Measurements from ENCODE around the gene STBD1. TPM values are rescaled to one million over a fixed set of nuclear protein-coding genes. Genes with fewer than 3 reads are reported as not detected.

Gene STBD1
- polyA plus RNA-seq, 2 donors, result 0.71 to 2.7 TPM

GRCh38 chr4:76301068-76301774, 5.3 kb upstream of the STBD1 start:
- H3K36me3 ChIP-seq (ENCODE audit: control insufficient read depth in 2 of 2, insufficient read depth in 2 of 2, low read length in 1 of 2), result no peaks in the 10 kb centered on the region
- H3K27me3 ChIP-seq (ENCODE audit: control insufficient read depth in 1 of 2, insufficient read depth in 2 of 2, low read length in 2 of 2), result no peaks in the 10 kb centered on the region
- WGBS, 2 donors, result 90 to 97% methylated on average over 4 of the region's 4 CpGs
- peaks cover 0 to 3% of the 10 kb centered on the region in 2 donors for H3K4me1 ChIP-seq (ENCODE audit: control insufficient read depth in 2 of 2, insufficient read depth in 2 of 2, low read length in 1 of 2)
- H3K9me3 ChIP-seq (ENCODE audit: control insufficient read depth in 2 of 2, insufficient read depth in 1 of 2, low read depth in 1 of 2, low read length in 1 of 2), result no peaks in the 10 kb centered on the region
- H3K27ac ChIP-seq (ENCODE audit: low read depth in 2 of 2, low read length in 1 of 2), result peak overlapping the region in 1 of 2 donors; percentile 19
- H3K4me3 ChIP-seq (ENCODE audit: low read depth in 1 of 2, low read length in 2 of 2), result no peak overlapping the region

GRCh38 chr4:76301775-76302162, 4.8 kb upstream of the STBD1 start:
- Histone ChIP-seq H3K36me3 (ENCODE audit: control insufficient read depth in 2 of 2, insufficient read depth in 2 of 2, low read length in 1 of 2) (no peaks in the 10 kb centered on the region), H3K27me3 (ENCODE audit: control insufficient read depth in 1 of 2, insufficient read depth in 2 of 2, low read length in 2 of 2) (no peaks in the 10 kb centered on the region), H3K27ac (ENCODE audit: low read depth in 2 of 2, low read length in 1 of 2) (peak overlapping the region in 1 of 2 donors; percentile 19), H3K4me3 (ENCODE audit: low read depth in 1 of 2, low read length in 2 of 2) (no peak overlapping the region), H3K4me1 (ENCODE audit: control insufficient read depth in 2 of 2, insufficient read depth in 2 of 2, low read length in 1 of 2) (peaks cover 0 to 3% of the 10 kb centered on the region in 2 donors), H3K9me3 (ENCODE audit: control insufficient read depth in 2 of 2, insufficient read depth in 1 of 2, low read depth in 1 of 2, low read length in 1 of 2) (no peaks in the 10 kb centered on the region)
- 53 to 82% methylated on average over 1 of the region's 1 CpG for WGBS, 2 donors

DNA sequence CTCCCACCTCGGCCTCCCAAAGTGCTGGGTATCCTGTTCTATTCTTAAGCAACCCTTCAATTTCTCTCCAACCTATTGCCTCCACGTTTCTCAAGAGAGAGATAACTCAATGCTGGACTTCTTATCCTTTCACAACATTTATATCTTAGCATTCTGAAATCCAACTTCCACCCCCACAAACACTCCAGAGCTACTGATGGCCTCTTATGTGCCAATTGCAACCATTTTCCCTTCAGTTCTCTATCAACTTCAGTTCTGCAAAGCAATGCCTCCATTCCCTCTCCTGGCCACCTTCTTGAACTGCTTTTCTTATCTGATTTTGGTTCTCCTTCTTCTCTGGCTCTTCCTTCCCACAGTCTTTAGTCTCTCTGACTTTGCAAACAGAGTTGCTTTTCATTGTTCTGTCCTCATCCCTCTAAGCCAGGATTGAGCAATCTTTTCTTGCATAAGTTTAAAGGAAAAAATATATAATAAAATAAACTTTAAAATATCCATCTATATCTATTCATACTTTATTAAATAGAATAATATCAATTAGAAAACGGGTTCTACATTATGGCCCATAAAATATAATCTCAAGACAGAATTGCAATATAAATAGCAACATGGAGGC, 3.6 kb upstream of the STBD1 start:
- Histone ChIP-seq H3K4me3 (ENCODE audit: low read depth in 1 of 2, low read length in 2 of 2) (no peak overlapping the region), H3K27ac (ENCODE audit: low read depth in 2 of 2, low read length in 1 of 2) (no peak overlapping the region), H3K9me3 (ENCODE audit: control insufficient read depth in 2 of 2, insufficient read depth in 1 of 2, low read depth in 1 of 2, low read length in 1 of 2) (no peaks in the 10 kb centered on the region), H3K36me3 (ENCODE audit: control insufficient read depth in 2 of 2, insufficient read depth in 2 of 2, low read length in 1 of 2) (no peaks in the 10 kb centered on the region), H3K4me1 (ENCODE audit: control insufficient read depth in 2 of 2, insufficient read depth in 2 of 2, low read length in 1 of 2) (peaks cover 0 to 3% of the 10 kb centered on the region in 2 donors), H3K27me3 (ENCODE audit: control insufficient read depth in 1 of 2, insufficient read depth in 2 of 2, low read length in 2 of 2) (no peaks in the 10 kb centered on the region)
- WGBS, 2 donors, result 81 to 90% methylated on average over 3 of the region's 3 CpGs

GRCh38 chr4:76305033-76305687, 1.4 kb upstream of the STBD1 start:
- no peak overlapping the region for H3K27ac ChIP-seq (ENCODE audit: low read depth in 2 of 2, low read length in 1 of 2)
- WGBS, 2 donors, result 80 to 82% methylated on average over 7 of the region's 7 CpGs
- H3K4me1 ChIP-seq (ENCODE audit: control insufficient read depth in 2 of 2, insufficient read depth in 2 of 2, low read length in 1 of 2), result peaks cover 0 to 3% of the 10 kb centered on the region in 2 donors
- H3K9me3 ChIP-seq (ENCODE audit: control insufficient read depth in 2 of 2, insufficient read depth in 1 of 2, low read depth in 1 of 2, low read length in 1 of 2), result no peaks in the 10 kb centered on the region
- H3K36me3 ChIP-seq (ENCODE audit: control insufficient read depth in 2 of 2, insufficient read depth in 2 of 2, low read length in 1 of 2), result no peaks in the 10 kb centered on the region
- H3K4me3 ChIP-seq (ENCODE audit: low read depth in 1 of 2, low read length in 2 of 2), result peak overlapping the region in 1 of 2 donors; percentile 64
- no peaks in the 10 kb centered on the region for H3K27me3 ChIP-seq (ENCODE audit: control insufficient read depth in 1 of 2, insufficient read depth in 2 of 2, low read length in 2 of 2)

- 7 to 8% methylated on average over 37 of the region's 37 CpGs for WGBS, 2 donors
- peaks cover 0 to 3% of the 10 kb centered on the region in 2 donors for H3K4me1 ChIP-seq (ENCODE audit: control insufficient read depth in 2 of 2, insufficient read depth in 2 of 2, low read length in 1 of 2)
- no peaks in the 10 kb centered on the region for H3K27me3 ChIP-seq (ENCODE audit: control insufficient read depth in 1 of 2, insufficient read depth in 2 of 2, low read length in 2 of 2)
- peak overlapping the region; percentile 62 to 64 for H3K4me3 ChIP-seq (ENCODE audit: low read depth in 1 of 2, low read length in 2 of 2)
- no peaks in the 10 kb centered on the region for H3K36me3 ChIP-seq (ENCODE audit: control insufficient read depth in 2 of 2, insufficient read depth in 2 of 2, low read length in 1 of 2)
- H3K9me3 ChIP-seq (ENCODE audit: control insufficient read depth in 2 of 2, insufficient read depth in 1 of 2, low read depth in 1 of 2, low read length in 1 of 2), result no peaks in the 10 kb centered on the region
- H3K27ac ChIP-seq (ENCODE audit: low read depth in 2 of 2, low read length in 1 of 2), result peak overlapping the region; percentile 54 to 74
Observed at GRCh38 chr4:76306882-76307659, 538 bp downstream of the STBD1 start.

GRCh38 chr4:76307660-76308014, 1.1 kb downstream of the STBD1 start:
- peaks cover 0 to 3% of the 10 kb centered on the region in 2 donors for H3K4me1 ChIP-seq (ENCODE audit: control insufficient read depth in 2 of 2, insufficient read depth in 2 of 2, low read length in 1 of 2)
- 48 to 51% methylated on average over 4 of the region's 4 CpGs for WGBS, 2 donors
- H3K27ac ChIP-seq (ENCODE audit: low read depth in 2 of 2, low read length in 1 of 2), result peak overlapping the region in 1 of 2 donors; percentile 20

DNA sequence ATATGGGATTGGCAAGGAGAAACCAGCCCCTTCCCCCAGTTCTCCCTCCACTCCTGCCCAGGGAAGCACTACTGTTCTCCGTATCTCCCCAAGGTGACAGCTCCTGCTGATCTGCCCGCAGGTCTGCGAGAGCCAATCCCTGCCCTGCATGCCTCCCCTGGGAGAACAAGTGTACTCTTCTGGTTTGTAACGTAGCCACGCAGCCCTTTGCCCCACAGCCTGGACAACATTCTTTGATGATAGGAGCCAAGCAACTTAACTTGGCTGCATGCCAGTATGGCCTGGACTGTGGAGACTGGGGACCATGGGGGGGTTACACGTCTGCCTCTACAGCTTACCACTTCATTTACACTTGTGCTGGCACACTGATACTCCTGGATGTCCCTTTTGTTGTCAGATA, 2.0 kb downstream of the STBD1 start:
- H3K4me1 ChIP-seq (ENCODE audit: control insufficient read depth in 2 of 2, insufficient read depth in 2 of 2, low read length in 1 of 2), result peaks cover 0 to 3% of the 10 kb centered on the region in 2 donors
- WGBS, 2 donors, result 63 to 77% methylated on average over 6 of the region's 6 CpGs
- no peaks in the 10 kb centered on the region for H3K27me3 ChIP-seq (ENCODE audit: control insufficient read depth in 1 of 2, insufficient read depth in 2 of 2, low read length in 2 of 2)
- no peak overlapping the region for H3K4me3 ChIP-seq (ENCODE audit: low read depth in 1 of 2, low read length in 2 of 2)
- H3K9me3 ChIP-seq (ENCODE audit: control insufficient read depth in 2 of 2, insufficient read depth in 1 of 2, low read depth in 1 of 2, low read length in 1 of 2), result no peaks in the 10 kb centered on the region
- no peak overlapping the region for H3K27ac ChIP-seq (ENCODE audit: low read depth in 2 of 2, low read length in 1 of 2)
- H3K36me3 ChIP-seq (ENCODE audit: control insufficient read depth in 2 of 2, insufficient read depth in 2 of 2, low read length in 1 of 2), result no peaks in the 10 kb centered on the region

More at GRCh38 chr4:76307660-76308014, 1.1 kb downstream of the STBD1 start:
- Histone ChIP-seq H3K27me3 (ENCODE audit: control insufficient read depth in 1 of 2, insufficient read depth in 2 of 2, low read length in 2 of 2) (no peaks in the 10 kb centered on the region), H3K9me3 (ENCODE audit: control insufficient read depth in 2 of 2, insufficient read depth in 1 of 2, low read depth in 1 of 2, low read length in 1 of 2) (no peaks in the 10 kb centered on the region), H3K4me3 (ENCODE audit: low read depth in 1 of 2, low read length in 2 of 2) (peak overlapping the region in 1 of 2 donors; percentile 64), H3K36me3 (ENCODE audit: control insufficient read depth in 2 of 2, insufficient read depth in 2 of 2, low read length in 1 of 2) (no peaks in the 10 kb centered on the region)

GRCh38 chr4:76309939-76310550, 3.5 kb downstream of the STBD1 start:
- no peak overlapping the region for H3K4me3 ChIP-seq (ENCODE audit: low read depth in 1 of 2, low read length in 2 of 2)
- no peaks in the 10 kb centered on the region for H3K36me3 ChIP-seq (ENCODE audit: control insufficient read depth in 2 of 2, insufficient read depth in 2 of 2, low read length in 1 of 2)
- no peak overlapping the region for H3K27ac ChIP-seq (ENCODE audit: low read depth in 2 of 2, low read length in 1 of 2)
- peaks cover 0 to 3% of the 10 kb centered on the region in 2 donors for H3K4me1 ChIP-seq (ENCODE audit: control insufficient read depth in 2 of 2, insufficient read depth in 2 of 2, low read length in 1 of 2)
- no peaks in the 10 kb centered on the region for H3K27me3 ChIP-seq (ENCODE audit: control insufficient read depth in 1 of 2, insufficient read depth in 2 of 2, low read length in 2 of 2)
- 87 to 90% methylated on average over 3 of the region's 3 CpGs for WGBS, 2 donors
- no peaks in the 10 kb centered on the region for H3K9me3 ChIP-seq (ENCODE audit: control insufficient read depth in 2 of 2, insufficient read depth in 1 of 2, low read depth in 1 of 2, low read length in 1 of 2)

DNA sequence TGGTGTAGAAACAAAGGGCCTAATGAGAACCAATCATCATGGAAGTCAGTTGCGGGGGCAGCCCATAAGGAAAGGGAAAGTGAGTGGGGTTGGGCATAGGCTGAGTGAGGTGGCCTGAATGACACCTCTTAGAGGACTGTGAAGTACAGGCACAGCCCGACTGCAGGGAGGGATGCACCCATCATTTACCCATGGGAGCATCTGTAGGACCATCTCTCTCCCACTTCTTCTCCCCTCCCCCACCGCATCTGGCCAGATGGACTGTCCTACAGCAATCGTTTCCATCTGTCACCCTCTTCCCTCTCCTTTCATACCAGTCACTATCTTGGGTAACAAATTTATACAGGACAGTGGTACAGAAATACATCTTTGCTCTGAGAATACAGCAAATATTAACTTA, 4.2 kb downstream of the STBD1 start:
- H3K27me3 ChIP-seq (ENCODE audit: control insufficient read depth in 1 of 2, insufficient read depth in 2 of 2, low read length in 2 of 2), result no peaks in the 10 kb centered on the region
- H3K4me3 ChIP-seq (ENCODE audit: low read depth in 1 of 2, low read length in 2 of 2), result no peak overlapping the region
- H3K36me3 ChIP-seq (ENCODE audit: control insufficient read depth in 2 of 2, insufficient read depth in 2 of 2, low read length in 1 of 2), result no peaks in the 10 kb centered on the region
- no peak overlapping the region for H3K27ac ChIP-seq (ENCODE audit: low read depth in 2 of 2, low read length in 1 of 2)
- WGBS, 2 donors, result 83 to 89% methylated on average over 4 of the region's 4 CpGs
- no peaks in the 10 kb centered on the region for H3K9me3 ChIP-seq (ENCODE audit: control insufficient read depth in 2 of 2, insufficient read depth in 1 of 2, low read depth in 1 of 2, low read length in 1 of 2)
- H3K4me1 ChIP-seq (ENCODE audit: control insufficient read depth in 2 of 2, insufficient read depth in 2 of 2, low read length in 1 of 2), result no peaks in the 10 kb centered on the region

All from esophagus (tissue), 2 donors.